ELR (cell line): Measurements from ENCODE around the gene PDE10A.

ENCODE experiments used
- DNase-seq: peaks from one replicate; pipeline ENCODE4 v3.0.0-alpha.2; 2015; ENCODE audit warnings: low read depth

The PDE10A gene

DNA sequence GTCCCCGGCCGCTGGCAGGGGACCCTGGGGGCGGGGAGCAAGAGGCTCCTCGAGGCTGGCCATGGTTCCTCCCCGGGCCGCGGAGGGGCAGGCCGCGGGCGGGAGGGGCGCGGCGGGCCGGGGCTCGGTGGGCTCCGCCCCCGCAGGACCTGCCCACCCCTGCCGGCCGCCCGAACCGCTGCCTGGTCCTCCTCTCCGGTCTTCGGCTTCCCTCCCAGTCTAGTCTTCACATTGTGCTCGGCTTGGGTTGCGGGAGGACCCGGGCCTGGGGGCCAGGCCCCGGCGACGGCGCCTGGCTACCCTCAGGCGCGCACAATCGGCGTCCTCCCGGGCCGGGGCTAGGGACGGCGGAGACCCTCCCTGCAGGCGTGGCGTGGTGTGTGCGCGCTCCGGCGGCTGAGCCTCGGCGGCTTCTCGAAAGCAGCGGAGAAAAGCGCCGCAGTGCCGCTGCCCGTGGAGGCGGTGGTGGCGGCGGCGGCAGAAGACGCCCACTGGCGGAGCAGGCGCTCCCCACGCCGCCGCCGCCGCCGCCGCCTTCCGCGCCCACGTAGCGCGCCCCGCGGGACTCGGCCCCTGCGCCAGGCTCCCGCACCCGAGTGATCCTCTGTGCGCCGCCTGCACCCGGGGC, at the start of gene PDE10A:
TSS of gene PDE10A (minus strand) at position 493 of the 628 bp plus-strand sequence. CDS start at position 63, 430 bp downstream.
- no peak for DNase-seq

DNA sequence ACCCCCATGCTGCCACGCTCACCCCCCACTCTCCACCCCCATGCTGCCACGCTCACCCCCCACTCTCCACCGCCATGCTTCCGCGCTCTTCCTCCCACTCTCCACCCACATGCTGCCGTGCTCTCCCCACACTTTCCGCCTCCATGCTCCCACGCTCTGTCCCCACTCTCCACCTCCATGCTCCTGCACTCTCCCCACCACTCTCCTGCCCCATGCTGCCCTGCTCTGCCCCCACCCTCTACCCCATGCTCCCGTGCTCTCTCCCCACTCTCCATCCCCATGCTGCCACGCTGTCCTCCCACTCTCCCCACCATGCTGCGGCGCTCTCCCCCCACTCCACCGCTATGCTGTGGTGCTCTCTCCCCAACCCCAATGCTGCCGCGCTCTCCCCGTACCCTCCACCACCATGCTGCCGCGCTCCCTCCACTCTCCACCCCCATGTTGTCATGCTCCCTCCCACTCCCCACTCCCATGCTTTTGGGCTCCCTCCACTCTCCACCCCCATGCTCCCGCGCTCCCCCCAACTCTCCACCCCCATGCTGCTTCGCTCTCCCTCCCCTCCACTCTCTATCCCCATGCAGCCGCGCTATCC, 46.0 kb upstream of the PDE10A start:
- no peak for DNase-seq

DNA sequence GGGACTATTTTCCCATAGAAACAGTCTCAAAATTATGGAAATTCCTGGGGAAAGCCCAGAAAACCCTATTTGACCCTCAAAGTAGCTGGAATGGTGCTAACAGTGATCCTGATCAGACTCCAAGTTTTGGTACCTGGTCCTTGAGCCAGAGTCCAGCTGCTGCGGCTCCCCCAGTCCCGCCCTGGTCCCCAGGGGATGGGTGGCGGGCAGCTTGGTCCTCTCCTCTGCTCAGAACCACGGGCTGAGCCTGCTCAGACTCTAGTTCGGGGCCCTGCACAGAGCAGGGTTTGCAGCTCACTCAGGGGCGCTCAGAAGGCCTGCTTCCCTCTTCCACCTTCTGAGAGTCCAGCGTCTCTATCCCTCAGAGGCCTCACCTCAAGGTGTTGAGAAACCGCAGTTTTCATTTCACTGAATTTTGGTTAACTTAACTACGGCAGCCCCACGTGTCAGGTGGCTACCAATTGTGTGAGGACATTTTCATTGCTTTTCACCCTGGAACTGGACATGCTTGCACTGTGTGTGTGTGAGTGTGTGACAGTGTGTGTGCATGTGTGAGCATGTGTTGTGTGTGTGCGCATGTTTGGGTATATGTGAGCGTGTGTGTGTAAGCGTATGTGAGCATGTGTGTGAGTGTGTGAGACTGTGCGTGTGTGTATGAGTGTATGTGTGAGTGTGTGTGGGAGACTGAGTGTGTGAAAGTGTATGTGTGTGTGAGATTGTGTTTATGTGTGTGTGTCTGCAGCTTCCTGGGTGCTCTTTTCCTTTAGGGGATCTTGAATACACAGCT, 44.2 kb upstream of the PDE10A start:
- no peak for DNase-seq

GRCh38 chr6:165705941-165706340, 42.9 kb upstream of the PDE10A start:
- no peak for DNase-seq

DNA sequence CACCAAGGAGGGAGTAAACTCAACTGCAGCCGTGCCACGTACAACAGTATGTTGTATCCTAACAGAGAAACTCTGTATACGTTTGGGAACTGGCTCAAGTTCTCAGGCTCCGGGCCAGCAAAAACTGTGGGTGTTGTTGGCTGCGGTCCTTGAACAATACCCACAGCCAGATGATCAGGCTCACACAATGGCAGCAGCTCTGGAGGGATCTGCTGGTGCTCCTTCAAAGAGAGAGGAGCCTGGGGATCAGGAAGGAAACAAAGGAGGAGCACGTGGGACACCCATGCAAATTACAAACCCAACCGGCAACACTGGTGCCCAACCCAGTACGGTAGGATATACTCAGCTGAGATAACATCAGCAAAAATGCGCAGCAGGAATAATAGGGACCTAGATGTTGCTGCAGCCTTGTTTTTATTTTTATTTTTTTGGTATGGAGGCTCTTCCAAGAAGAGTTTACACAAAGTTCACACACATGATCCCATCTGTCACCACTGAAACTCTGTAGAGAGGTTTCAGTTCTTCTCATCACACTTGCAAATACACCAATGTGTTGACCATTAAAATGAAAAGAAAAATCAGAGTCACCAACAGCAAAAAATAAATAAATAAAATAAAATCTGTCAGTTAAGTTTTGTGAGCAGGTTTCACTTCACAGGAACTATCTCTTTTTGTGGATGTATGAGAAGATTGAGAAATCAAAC, 41.2 kb upstream of the PDE10A start:
- no peak for DNase-seq

DNA sequence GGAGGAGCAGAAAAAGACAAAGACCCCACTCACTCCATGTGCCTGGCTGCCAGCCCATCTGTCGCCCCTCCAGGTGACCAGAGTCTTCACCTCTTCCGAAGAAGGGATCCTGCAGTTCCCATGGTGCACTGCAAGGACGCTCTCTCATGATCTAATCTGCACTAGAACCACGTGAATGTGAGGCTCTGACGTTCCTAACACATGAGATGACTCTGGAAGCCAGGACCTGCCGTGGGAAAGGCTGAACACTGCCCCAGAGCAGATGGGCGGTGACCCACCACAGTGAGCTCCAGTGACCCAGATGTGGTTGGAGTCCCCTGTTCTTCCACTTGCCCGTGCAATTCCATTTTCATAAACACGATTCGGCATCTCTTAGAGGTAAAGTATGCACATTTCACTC, 39.6 kb upstream of the PDE10A start:
- DNase-seq, result no peak

DNA sequence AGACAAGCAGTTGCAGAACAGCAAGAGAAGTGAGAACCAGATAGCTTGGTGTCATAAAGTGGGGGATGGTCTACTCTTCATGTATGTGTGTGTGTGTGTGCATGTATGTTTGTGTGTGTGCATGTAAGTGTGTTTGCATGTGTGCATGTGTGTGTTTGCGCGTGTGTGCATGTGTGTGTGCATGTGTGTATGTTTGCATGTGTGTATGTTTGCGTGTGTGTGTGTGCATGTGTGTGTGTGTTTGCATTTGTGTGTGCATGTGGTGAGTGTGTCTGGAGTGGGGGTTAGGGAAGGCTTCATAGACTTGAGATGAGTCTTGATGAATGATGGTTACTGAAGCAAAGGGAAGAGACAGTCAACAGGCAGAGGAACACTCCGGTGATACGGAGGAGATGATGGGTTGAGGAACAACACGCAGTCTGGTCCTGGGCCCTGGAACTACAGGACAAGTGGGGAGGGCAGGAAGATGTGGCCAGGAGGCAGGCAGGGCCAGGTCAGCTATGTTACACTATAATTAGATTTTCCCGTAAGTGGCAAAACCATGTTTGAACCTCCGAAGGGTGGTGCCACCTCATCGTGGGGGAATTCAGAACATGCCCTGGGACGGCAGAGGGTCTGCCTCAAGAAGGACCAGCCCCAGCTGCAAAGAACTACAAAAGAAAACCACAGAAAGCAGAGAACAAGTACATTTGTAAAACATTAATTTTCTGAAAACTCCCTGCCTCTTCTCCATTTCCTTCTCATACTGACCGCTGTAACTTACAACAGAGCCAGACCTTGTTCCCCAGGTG, 38.7 kb upstream of the PDE10A start:
- no peak for DNase-seq

GRCh38 chr6:165701005-165701404, 38.0 kb upstream of the PDE10A start:
- DNase-seq, result no peak

- no peak for DNase-seq
Measured at GRCh38 chr6:165698868-165699267, 35.8 kb upstream of the PDE10A start.

DNA sequence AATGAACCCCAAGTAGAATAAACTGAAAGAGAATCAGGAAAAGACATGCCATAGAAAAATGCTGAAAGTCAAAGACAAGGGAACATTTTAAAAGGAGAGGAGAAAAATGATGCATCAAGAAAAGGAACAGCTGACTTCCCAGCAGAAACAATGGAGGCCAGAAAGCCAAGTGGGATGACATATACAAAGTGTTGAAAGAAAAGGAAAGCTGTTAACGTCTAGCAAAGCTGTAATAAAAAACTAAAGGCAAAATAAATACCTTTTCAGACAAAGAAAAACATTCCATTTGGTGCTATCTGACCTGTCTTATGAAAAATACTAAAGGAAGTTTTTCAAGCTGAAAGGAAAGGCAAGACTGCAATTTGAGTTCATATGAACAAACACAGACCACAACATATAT, 34.1 kb upstream of the PDE10A start:
- DNase-seq, result no peak

GRCh38 chr6:165695722-165696515, 32.9 kb upstream of the PDE10A start:
- no peak for DNase-seq

GRCh38 chr6:165694296-165694695, 31.3 kb upstream of the PDE10A start:
- no peak for DNase-seq

DNA sequence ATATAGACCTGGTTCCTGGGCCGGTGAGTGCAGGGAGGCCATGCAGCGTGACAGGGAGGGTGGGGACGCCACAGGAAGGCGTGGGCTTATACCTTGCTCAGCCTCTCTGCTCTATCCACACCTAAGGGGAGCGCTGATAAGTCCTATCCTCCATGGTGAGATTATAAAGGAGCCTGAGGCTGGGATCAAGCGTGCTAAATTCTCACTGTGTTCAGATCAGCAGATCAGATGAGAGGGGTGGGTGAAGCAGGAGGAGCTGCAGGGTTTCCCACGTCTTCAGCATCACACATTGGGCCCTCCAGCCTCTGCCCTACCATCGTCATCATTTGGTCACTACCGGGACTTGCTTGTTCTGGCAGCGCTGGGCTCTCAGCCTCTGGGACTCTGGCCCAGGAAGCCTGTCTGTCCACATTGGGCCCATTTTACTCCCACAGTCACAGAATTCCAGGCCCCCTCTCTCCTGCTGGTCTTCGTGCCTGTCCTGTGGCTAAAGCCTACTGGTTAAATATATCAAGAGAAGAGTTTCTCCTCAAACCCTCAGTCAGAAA, 29.1 kb upstream of the PDE10A start:
- no peak for DNase-seq

DNA sequence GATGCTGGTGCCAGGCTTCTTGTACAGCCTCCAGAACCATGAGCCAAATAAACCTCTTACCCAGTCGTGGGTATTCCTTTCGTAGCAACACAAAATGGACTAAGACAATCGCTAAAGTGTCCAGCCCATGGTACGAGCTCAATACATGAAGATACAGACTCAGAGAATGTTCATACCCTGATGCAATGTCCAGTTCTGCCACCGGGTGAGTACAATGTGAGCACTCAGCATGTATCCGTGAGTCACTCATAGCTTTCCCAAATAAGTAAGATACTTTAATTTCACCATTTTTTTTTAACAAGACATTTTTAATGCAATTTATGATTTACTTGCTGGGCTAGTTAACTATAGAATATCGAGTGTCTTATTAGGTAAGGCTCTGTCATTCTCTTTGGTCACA, 26.7 kb upstream of the PDE10A start:
- no peak for DNase-seq

- DNase-seq, result no peak
Measured at GRCh38 chr6:165686596-165687365, 23.7 kb upstream of the PDE10A start.

- no peak for DNase-seq
Measured at GRCh38 chr6:165685302-165685701, 22.3 kb upstream of the PDE10A start.

DNA sequence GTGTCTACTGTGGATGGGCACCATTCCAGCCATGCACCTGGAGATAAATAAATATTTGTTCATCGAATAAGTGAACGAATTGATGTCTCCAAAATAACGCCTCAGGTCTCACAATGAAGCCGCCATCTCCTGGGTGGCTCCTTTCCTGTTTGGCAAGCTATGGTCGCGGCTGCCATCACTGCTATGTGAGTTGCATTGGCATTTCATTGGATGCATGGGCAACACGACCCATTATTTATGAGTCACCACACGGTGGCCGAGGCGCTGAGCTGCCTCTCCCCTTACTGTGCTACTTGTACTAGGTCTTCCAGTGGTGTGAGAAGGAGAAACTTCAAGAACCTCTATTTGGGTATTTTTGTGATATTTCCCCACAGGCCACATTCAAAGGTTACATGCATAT, 21.3 kb upstream of the PDE10A start:
- no peak for DNase-seq

DNA sequence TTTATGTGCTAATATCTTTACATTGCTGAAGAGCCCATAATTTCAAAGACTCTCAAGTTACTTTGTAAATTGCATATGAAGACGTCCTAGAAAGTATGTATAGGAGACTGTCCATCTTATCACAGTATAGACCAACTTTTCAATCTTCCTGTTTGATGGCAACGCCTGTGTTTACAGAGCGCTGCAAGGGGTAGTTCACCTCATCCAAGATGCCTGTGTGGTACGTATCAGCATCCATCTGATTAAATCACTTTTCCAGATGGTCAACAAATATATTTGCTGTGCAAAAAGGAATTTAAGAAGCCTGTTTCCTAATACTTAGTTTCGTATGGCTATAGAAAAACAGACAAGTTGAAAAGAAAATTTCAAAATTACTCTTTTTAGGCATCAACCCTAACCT, 17.9 kb upstream of the PDE10A start:
- no peak for DNase-seq

DNA sequence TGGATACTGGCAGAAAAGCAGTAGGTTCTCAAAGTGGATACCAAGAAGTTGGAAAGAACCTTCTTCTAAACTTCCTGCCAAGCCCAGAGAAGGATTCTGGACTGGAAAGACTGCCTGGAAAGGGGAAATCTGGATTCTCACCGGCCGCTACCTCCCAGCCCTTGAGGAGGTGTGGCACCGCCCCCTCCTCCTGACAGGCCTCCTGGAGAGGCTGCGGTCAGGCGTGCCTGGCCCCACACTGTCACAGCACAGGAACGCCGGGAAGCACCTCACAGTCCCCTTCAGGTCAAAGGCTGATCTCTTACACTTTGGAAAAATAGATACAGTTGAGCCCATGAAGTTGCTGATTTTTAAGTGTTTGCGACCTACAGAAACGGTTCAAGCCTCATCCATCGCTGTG, 16.3 kb upstream of the PDE10A start:
- no peak for DNase-seq

DNA sequence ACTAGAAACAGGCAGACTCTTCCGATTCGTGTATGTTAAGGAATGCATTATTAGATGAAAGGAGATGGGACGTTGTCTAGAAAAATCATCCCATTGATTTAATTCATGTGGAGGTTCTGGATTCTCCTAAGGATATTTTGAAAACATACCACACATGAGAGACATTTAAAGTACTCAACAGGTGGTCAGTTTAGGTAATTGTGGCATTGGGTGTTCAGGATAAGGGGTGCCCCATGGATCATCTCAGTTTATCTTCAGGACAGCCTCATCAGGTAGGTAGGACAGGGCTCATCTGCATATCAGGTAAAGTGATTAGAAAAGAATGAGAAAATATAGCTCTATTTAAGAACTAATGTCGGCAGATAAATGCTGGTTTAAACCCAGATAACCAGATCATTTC, 15.9 kb upstream of the PDE10A start:
- DNase-seq, result no peak
